Measurements from ENCODE around the gene XRN1. TPM values are rescaled to one million over a fixed set of nuclear protein-coding genes. Genes with fewer than 3 reads are reported as not detected.

Gene XRN1
- total RNA-seq, 1 donor from 2014 or later, result 23.5 TPM

- Mint-ChIP-seq H3K27me3 (ENCODE audit: low read depth) (no peaks in the 10 kb centered on the region), H3K4me3 (no peak overlapping the region), H3K27ac (ENCODE audit: unreplicated experiment) (no peak overlapping the region), H3K36me3 (ENCODE audit: low read depth) (peaks cover 10% of the 10 kb centered on the region), H3K9me3 (no peaks in the 10 kb centered on the region), H3K4me1 (no peaks in the 10 kb centered on the region)
- no peak for DNase-seq (ENCODE audit: low read depth, low spot score)
- TF ChIP-seq CTCF (conservative IDR thresholded peaks at IDR 0.05), result no peak
Observed at GRCh38 chr3:142459929-142460328, 12.1 kb upstream of the XRN1 start.

GRCh38 chr3:142459096-142459495, 11.3 kb upstream of the XRN1 start:
- Mint-ChIP-seq H3K9me3 (no peaks in the 10 kb centered on the region), H3K27ac (ENCODE audit: unreplicated experiment) (no peak overlapping the region)

GRCh38 chr3:142450881-142451280, 3.0 kb upstream of the XRN1 start:
- H3K36me3 Mint-ChIP-seq (ENCODE audit: low read depth), result peaks cover 2% of the 10 kb centered on the region

More at GRCh38 chr3:142459096-142459495, 11.3 kb upstream of the XRN1 start:
- DNase-seq (ENCODE audit: low read depth, low spot score), result no peak
- Mint-ChIP-seq H3K4me3 (no peak overlapping the region), H3K27me3 (ENCODE audit: low read depth) (no peaks in the 10 kb centered on the region), H3K36me3 (ENCODE audit: low read depth) (peaks cover 8% of the 10 kb centered on the region), H3K4me1 (no peaks in the 10 kb centered on the region)
- no peak for TF ChIP-seq CTCF (conservative IDR thresholded peaks at IDR 0.05)

GRCh38 chr3:142450189-142450588, 2.4 kb upstream of the XRN1 start:
- Mint-ChIP-seq H3K27me3 (ENCODE audit: low read depth) (no peaks in the 10 kb centered on the region), H3K4me1 (peaks cover 34% of the 10 kb centered on the region), H3K4me3 (no peak overlapping the region), H3K27ac (ENCODE audit: unreplicated experiment) (no peak overlapping the region), H3K9me3 (no peaks in the 10 kb centered on the region), H3K36me3 (ENCODE audit: low read depth) (no peaks in the 10 kb centered on the region)
- TF ChIP-seq CTCF (conservative IDR thresholded peaks at IDR 0.05), result no peak
- DNase-seq (ENCODE audit: low read depth, low spot score), result no peak

More at GRCh38 chr3:142450881-142451280, 3.0 kb upstream of the XRN1 start:
- Mint-ChIP-seq H3K27me3 (ENCODE audit: low read depth) (no peaks in the 10 kb centered on the region), H3K4me3 (no peak overlapping the region), H3K27ac (ENCODE audit: unreplicated experiment) (no peak overlapping the region), H3K4me1 (peaks cover 27% of the 10 kb centered on the region), H3K9me3 (no peaks in the 10 kb centered on the region)
- no peak for TF ChIP-seq CTCF (conservative IDR thresholded peaks at IDR 0.05)
- no peak for DNase-seq (ENCODE audit: low read depth, low spot score)

GRCh38 chr3:142447301-142447851, 461 bp downstream of the XRN1 start:
- peak; percentile 17 for DNase-seq (ENCODE audit: low read depth, low spot score)
- H3K36me3 Mint-ChIP-seq (ENCODE audit: low read depth), result peaks cover 6% of the 10 kb centered on the region
- H3K4me1 Mint-ChIP-seq, result peaks cover 41% of the 10 kb centered on the region
- no peaks in the 10 kb centered on the region for H3K9me3 Mint-ChIP-seq
- H3K27me3 Mint-ChIP-seq (ENCODE audit: low read depth), result no peaks in the 10 kb centered on the region
- no peak for TF ChIP-seq CTCF (conservative IDR thresholded peaks at IDR 0.05)
- peak overlapping the region; percentile 98 for H3K4me3 Mint-ChIP-seq
- peak overlapping the region; percentile 100 for H3K27ac Mint-ChIP-seq (ENCODE audit: unreplicated experiment)
